ENCODE measurements around the gene CRYBB3.

The CRYBB3 gene

DNA sequence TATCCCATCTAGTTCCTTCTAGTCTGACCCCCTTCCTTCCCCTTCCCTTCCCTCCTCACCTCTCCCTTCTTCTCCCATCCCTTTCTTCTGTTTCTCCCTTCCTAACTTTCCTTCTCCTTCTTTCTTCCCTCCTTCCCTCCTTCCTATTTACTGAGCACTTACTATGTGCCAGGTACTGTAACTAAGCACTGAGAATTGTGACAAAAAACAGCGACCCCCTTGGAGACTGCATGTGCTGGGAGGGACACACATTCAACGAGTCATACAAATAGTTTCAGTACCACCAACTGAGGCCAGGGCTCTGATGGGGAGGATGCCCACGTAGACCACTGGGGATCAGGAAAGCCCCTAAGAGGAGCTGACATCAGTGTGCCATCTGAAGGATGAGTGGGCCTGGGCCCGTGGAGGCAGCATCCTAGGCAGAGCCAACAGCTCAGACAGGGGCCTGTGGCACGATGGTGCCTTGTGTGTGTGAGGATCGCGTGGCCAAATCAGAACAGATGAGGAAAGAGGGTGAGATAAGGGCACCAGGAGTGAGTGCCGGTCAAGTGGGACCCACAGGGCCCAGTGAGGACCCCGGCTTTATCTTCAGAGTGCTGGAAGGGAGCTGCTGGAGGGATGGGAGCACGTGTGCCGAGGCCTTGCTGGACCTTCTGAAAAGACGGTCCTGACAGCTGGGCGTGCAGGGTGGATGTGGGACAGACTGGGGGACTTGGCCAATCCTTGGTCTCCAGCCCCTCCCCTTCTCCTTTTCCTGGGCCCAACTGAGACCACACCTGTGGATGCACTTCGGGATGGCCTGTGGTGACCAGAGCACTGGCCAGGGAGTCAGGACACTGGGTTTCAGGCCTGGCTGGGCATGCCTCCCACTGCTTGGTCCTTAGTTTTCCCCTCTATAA, 38.4 kb upstream of the CRYBB3 start:
- no peak for DNase-seq (ENCODE audit: low read depth)
- TF ChIP-seq, protein P1, sequence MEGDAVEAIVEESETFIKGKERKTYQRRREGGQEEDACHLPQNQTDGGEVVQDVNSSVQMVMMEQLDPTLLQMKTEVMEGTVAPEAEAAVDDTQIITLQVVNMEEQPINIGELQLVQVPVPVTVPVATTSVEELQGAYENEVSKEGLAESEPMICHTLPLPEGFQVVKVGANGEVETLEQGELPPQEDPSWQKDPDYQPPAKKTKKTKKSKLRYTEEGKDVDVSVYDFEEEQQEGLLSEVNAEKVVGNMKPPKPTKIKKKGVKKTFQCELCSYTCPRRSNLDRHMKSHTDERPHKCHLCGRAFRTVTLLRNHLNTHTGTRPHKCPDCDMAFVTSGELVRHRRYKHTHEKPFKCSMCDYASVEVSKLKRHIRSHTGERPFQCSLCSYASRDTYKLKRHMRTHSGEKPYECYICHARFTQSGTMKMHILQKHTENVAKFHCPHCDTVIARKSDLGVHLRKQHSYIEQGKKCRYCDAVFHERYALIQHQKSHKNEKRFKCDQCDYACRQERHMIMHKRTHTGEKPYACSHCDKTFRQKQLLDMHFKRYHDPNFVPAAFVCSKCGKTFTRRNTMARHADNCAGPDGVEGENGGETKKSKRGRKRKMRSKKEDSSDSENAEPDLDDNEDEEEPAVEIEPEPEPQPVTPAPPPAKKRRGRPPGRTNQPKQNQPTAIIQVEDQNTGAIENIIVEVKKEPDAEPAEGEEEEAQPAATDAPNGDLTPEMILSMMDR (conservative IDR thresholded peaks at IDR 0.05; ENCODE audit: low read depth, low read length): no peak
- no peak overlapping the region for H3K4me3 ChIP-seq (ENCODE audit: low read length)

DNA sequence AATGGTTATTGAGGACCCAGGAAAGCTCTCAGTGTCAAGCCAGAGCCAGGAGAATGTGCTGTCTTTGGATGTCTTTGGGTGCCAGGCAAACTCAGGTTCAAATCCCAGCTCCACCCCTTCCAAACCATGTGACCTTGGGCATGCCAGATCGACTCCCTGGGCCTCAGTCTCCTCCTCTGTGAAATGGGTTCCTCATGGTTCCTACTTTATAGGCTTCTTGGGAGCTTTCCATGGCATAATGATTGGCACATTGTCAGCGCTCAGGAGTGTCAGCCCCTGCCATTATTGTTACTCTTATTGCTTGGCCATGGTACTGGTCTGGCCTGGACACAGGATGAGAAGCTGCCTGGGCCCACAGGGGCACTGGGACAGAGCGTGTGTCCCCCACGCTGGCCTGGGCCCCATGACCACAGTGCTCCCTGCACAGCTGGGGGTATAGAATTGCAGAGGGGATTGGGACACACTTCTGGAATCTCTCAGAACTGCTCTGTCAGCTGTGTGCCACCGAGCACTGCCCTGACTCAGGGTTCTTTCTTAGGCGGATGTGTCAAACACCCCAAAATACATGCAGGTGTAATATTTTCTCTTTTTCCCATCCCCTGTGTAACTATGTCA, 37.6 kb upstream of the CRYBB3 start:
- H3K4me3 ChIP-seq (ENCODE audit: low read length): no peak overlapping the region
- DNase-seq (ENCODE audit: low read depth): no peak
- TF ChIP-seq, protein P1 (conservative IDR thresholded peaks at IDR 0.05; ENCODE audit: low read depth, low read length): no peak

DNA sequence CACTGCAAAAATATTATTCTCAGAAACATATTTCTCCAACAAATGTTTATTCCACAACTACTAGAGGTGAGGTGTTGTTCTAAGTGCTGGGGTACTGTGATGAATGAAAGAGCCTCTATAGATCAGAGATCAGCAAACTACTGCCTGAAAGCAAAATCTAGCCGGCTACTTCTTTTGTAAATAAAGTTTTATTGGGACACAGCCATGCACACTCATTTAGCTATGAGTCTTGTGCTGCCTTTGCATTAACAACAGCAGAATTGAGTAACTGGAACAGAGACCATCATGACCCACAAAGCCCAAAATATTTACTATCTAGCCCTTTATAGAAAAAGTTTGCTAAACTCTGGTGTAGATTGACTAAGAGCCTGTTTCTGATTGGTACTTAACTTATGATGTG, 37.1 kb upstream of the CRYBB3 start:
- H3K4me3 ChIP-seq (ENCODE audit: low read length): no peak overlapping the region
- TF ChIP-seq, protein P1 (conservative IDR thresholded peaks at IDR 0.05; ENCODE audit: low read depth, low read length): no peak
- DNase-seq (ENCODE audit: low read depth): no peak

DNA sequence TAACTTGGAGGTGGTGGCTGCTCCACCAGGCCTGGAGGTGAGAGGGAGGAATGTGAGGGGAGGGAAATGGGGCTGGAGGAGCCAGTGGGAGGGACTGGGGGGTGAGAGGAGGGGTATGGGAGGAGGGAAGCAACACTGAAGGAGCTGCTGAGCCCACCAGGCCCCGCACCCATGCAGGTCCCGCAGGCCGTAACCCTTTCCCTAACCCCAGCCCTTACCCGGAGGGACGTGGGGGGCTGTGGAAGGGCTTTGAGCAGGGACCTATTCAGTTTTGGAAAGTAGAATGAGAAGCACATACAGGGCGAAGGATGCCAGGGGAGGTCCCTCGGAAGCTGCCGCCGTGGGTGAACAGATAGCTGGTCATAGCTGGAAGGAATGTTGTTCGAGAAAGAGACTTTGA, 33.9 kb upstream of the CRYBB3 start:
- TF ChIP-seq, protein P1 (conservative IDR thresholded peaks at IDR 0.05; ENCODE audit: low read depth, low read length): no peak
- DNase-seq (ENCODE audit: low read depth): no peak
- H3K4me3 ChIP-seq (ENCODE audit: low read length): no peak overlapping the region

DNA sequence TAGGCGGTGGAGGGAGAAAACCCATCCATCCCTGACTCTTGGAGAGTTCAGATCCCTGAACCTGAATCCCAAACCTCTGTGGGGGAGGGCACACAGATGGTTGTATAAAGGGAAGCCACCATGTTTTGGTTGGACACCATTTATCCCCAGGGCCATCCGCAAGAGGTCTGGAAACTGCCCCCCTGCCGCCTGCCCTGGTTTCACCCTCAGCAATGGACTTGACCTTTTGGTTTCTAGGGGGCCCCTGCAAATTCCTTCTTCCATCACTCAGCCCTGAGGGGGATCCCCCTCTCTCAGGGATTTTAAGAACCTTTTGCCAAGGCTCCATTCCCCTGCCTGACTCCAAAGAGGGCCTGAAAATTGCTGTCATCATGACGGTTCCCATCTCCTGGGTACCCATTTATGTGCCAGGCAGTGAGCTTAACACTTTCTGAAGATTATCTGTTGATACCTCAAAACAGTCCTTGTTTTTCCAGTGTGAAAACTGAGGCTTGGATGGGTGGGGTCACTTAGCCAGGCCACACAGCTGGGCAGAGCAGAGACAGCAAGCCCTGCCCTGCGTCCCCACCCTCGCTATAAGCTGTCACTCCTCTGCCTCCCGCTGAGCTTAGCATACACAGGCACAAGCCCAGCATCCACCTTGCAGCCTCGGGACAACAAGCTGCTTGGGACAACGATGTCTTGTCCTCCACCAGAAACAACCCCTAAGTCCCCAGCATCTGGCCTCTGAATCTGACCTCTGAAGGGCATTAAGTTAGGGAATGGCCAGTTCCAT, 33.2 kb upstream of the CRYBB3 start:
- TF ChIP-seq, protein P1 (conservative IDR thresholded peaks at IDR 0.05; ENCODE audit: low read depth, low read length): no peak
- no peak overlapping the region for H3K4me3 ChIP-seq (ENCODE audit: low read length)
- DNase-seq (ENCODE audit: low read depth): no peak

DNA sequence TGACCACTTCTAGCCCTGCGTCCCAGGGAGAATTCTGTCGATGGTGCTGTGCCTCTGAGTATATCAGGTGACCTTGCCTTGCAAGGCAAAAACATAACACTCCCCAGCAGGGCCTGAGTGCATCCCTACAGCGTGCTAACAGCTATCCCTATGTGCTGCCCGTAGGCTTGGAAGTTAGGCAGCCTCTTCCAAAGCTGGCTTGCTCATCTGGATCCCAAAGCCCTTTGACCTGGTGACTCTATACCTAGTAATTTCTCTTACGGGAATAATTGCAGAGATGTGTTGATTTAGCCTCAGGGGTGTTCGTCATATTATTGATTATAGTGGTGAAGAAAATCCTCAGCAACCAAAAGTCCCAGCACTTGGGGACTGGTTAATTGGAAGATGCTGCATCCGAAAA, 32.6 kb upstream of the CRYBB3 start:
- no peak for DNase-seq (ENCODE audit: low read depth)
- TF ChIP-seq, protein P1 (conservative IDR thresholded peaks at IDR 0.05; ENCODE audit: low read depth, low read length): no peak
- H3K4me3 ChIP-seq (ENCODE audit: low read length): no peak overlapping the region

All from retinal pigment epithelial cell (primary cell).